ENCODE results near the gene CMSS1. TPM values are rescaled to one million over a fixed set of nuclear protein-coding genes. Genes with fewer than 3 reads are reported as not detected.

The CMSS1 gene
- total RNA-seq, 1 donor from 2014 or later, result 28.4 TPM

DNA sequence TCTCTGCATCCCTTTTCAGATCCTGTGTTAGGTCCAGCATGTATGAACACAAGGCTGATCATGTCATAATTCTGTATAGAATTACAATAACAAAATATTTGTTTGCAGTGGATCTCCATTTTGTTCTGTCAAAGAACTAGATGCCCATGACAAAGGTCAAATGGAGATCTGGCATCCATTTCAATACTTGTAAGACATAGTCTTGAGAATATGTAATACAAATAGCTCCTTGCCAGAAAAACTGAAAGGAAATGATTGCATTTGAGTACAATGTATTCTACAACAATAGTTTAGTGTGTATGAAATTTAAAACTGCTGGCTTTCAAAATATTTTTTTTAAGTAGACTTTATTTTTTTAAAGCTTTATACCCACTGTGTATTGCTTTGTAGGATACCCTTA lies 101.1 kb downstream of the CMSS1 start:
- no peak for DNase-seq (ENCODE audit: low read depth)
- H3K4me3 ChIP-seq (ENCODE audit: low read depth, low read length), result no peak overlapping the region
- TF ChIP-seq, protein P1, sequence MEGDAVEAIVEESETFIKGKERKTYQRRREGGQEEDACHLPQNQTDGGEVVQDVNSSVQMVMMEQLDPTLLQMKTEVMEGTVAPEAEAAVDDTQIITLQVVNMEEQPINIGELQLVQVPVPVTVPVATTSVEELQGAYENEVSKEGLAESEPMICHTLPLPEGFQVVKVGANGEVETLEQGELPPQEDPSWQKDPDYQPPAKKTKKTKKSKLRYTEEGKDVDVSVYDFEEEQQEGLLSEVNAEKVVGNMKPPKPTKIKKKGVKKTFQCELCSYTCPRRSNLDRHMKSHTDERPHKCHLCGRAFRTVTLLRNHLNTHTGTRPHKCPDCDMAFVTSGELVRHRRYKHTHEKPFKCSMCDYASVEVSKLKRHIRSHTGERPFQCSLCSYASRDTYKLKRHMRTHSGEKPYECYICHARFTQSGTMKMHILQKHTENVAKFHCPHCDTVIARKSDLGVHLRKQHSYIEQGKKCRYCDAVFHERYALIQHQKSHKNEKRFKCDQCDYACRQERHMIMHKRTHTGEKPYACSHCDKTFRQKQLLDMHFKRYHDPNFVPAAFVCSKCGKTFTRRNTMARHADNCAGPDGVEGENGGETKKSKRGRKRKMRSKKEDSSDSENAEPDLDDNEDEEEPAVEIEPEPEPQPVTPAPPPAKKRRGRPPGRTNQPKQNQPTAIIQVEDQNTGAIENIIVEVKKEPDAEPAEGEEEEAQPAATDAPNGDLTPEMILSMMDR (conservative IDR thresholded peaks at IDR 0.05; ENCODE audit: low read depth, low read length), result no peak

DNA sequence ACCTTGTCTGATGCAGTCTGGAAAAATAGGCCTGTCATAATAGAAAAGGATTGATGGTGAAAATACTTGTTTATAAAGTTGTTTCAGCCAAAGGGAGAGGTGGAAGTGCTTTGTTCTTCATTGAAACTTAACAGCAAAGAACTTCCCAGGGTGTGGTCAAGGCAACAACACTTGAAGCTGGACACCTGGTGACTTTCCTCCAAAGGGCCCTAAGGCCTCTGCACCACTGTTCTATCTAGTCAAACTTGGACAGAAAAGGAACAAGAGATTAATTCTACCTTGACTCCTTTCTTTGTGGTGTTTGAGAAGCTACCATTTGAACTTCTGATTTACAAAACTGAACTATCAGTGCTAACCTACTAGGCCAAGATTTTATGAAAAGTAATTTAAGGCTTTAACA lies 102.0 kb downstream of the CMSS1 start:
- H3K4me3 ChIP-seq (ENCODE audit: low read depth, low read length), result no peak overlapping the region
- TF ChIP-seq, protein P1 (conservative IDR thresholded peaks at IDR 0.05; ENCODE audit: low read depth, low read length), result no peak
- no peak for DNase-seq (ENCODE audit: low read depth)

DNA sequence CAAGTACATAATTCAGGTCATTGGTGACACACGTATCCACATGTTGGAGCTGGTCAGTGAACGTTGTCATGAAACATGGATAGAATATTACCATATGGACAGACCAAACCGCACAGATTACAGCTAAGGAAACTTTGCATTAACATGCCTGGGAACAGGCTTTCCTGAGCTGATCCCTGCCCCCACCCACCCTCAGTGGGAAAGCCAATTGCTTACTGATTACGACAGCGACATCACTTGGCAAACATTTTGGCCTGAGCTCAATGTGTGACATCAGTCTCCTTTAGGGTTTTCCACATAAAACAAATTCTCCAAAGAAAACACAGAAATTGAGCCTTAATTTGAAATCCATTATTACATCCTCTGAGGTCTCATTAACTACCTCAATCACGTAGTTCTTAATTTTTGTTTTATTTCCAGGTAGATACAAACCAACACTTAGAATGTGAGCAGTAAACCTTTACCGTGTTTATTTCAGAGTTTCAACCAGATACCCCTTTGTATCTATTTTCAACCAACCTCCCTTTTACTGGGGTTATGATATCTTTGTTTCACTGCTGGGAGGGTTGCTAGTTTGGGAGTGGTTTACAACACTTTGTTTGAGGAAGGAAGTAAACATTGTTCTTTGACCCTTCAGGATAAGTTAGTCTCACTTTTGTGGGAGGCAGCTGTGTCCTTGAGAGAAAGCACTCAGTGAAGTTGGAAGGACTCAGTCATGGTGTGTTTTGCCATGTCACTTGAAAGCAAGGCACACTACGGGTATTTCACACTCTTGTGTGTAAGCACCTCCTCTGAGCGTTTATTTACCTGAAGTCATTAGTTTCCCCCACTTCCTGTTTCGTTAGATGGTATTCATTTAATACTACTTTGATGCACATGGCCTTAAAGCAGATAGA lies 103.1 kb downstream of the CMSS1 start:
- H3K4me3 ChIP-seq (ENCODE audit: low read depth, low read length), result no peak overlapping the region
- TF ChIP-seq, protein P1 (conservative IDR thresholded peaks at IDR 0.05; ENCODE audit: low read depth, low read length), result no peak
- DNase-seq (ENCODE audit: low read depth), result no peak

DNA sequence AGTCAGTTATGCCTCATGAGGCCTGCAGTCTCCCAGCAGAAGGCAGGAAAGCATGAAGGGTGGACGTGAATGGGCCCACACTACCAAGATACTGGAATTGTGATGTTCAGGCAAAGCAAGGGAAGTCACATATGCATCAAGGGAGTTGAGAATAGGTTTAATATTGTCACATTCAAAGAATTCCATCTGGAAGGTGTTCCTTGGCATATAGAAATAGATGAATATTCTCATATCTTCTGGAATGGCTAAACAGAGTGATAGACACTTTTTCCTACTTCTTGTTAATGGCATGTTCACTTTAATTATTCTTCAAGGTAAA lies 103.7 kb downstream of the CMSS1 start:
- no peak for DNase-seq (ENCODE audit: low read depth)
- TF ChIP-seq, protein P1 (conservative IDR thresholded peaks at IDR 0.05; ENCODE audit: low read depth, low read length), result no peak

DNA sequence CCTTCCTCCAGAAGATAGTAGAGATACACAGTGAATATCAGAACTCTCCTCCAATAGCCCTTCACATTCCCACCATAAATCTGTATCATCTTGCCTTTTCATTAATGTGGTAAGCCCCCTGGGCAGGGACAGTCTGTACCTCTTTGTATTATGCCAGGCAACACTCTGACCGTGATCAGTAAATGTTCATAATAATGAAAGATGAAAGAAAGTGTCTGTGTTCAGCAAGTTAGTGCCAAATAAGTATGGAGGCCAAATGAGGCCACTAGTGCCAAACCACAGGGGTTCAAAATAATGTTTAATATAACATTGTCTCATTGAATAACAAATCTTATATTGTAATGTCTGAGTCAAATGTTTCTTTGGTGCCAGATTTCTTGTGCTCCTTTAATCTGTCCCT lies 104.3 kb downstream of the CMSS1 start:
- TF ChIP-seq, protein P1 (conservative IDR thresholded peaks at IDR 0.05; ENCODE audit: low read depth, low read length), result no peak
- DNase-seq (ENCODE audit: low read depth), result no peak
- H3K4me3 ChIP-seq (ENCODE audit: low read depth, low read length), result no peak overlapping the region

More for the DNA sequence above, 103.7 kb downstream of the CMSS1 start:
- no peak overlapping the region for H3K4me3 ChIP-seq (ENCODE audit: low read depth, low read length)

DNA sequence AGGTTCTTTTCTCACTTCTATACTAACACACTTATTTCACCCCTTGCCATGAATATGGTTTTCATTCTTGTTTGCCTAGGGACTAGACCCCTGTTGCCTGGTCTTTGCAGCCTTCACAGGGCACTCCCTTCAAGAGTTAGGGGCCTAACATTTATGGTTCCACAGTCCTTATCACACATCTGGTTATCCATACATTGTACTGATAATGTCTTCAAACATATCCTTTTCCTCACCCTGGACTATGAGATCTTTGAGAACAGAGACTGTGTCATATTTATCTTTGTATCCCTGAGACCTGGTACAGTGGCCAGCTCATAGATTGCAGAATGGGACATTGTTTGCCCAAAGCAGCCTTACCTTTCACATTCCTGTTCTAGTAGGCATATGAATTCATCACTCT lies 106.2 kb downstream of the CMSS1 start:
- DNase-seq (ENCODE audit: low read depth), result no peak
- TF ChIP-seq, protein P1 (conservative IDR thresholded peaks at IDR 0.05; ENCODE audit: low read depth, low read length), result no peak
- H3K4me3 ChIP-seq (ENCODE audit: low read depth, low read length), result no peak overlapping the region

Measured in epithelial cell of proximal tubule (primary cell).